Fibroblast of mammary gland (primary cell): ENCODE measurements around the gene PATE2.

Experiments
- DNase-seq: peaks from one replicate; pipeline ENCODE4 v3.0.0-alpha.2; 2010; ENCODE audit warnings: low read depth
- H3K4me3 ChIP-seq: 2 replicates; pipeline ENCODE4 v1.5.1; 2011; ENCODE audit warnings: low read depth, mild to moderate bottlenecking, low read length, moderate library complexity; ENCODE audit not compliant: control insufficient read depth
- CTCF ChIP-seq: conservative IDR thresholded peaks from 2 replicates; pipeline ENCODE4 v1.5.1; 2011; ENCODE audit warnings: low read depth, low read length, inconsistent platforms; ENCODE audit not compliant: control insufficient read depth, insufficient read depth

The PATE2 gene

DNA sequence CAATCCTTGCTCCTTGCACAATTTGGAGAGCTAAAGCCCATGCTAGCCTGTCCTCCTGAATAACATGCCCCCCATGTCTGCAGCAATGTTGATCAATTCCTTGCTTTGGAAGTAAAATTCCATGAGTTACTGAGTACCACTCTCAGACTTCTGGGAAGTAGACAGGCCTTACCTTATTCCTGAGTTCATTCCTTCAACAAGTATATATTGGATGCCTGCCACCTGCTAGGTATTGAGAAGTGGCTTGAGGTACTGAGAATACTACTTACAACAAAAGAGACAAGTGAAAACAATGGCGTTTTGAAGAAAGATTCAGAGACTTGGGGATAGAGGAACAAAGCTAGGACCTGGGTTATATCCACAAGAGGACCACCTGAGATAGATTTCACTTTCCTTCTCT, 12.4 kb downstream of the PATE2 start:
- no peak for TF ChIP-seq CTCF
- no peak overlapping the region for H3K4me3 ChIP-seq
- no peak for DNase-seq

- TF ChIP-seq CTCF = no peak
- no peak overlapping the region for H3K4me3 ChIP-seq
- no peak for DNase-seq
These were observed 15.1 kb downstream of the PATE2 start for GRCh38 chr11:125763483-125763882.

DNA sequence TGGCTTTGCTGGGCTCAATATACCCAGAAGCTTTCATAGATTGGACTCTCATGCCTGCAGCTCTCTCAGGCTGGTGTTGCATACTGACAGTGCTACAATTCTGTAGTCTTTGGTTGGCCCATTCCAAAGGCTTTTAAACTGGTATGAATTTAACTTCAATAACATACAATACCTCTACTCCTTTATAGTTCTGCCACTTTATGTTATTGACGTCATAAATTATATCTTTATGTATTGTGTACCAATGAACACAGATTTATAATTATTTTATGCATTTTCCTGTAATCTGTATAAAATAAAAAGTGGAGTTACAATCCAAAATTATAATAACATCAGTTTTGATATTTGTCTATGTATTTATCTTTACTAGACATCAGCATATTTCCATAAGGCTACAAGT, 16.2 kb downstream of the PATE2 start:
- no peak overlapping the region for H3K4me3 ChIP-seq
- no peak for TF ChIP-seq CTCF
- DNase-seq = no peak

GRCh38 chr11:125756050-125756449, 22.6 kb downstream of the PATE2 start:
- no peak for TF ChIP-seq CTCF
- no peak for DNase-seq
- H3K4me3 ChIP-seq = no peak overlapping the region

- no peak for TF ChIP-seq CTCF
These were observed 28.0 kb downstream of the PATE2 start for GRCh38 chr11:125750629-125751028.

DNA sequence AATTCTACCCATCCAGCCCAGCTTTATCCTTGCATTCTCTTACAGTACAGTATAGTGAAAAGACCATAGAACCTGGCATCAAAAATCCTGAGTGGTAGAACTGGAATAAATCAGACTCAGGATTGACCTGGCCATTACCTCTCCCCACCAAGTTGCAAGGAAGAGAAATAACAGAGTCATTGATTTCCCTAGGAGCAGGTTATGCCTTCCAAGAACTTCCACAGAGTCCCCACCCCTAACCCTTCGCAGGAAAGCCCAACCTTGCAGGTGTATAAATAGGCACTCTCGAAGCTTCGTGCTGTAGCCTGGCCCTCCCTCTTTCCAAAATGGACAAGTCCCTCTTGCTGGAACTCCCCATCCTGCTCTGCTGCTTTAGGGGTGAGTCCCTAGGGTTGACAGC, 32.6 kb downstream of the PATE2 start, which contains the start of gene PATE1:
Gene PATE1, plus strand, starts transcription at position 301 of the 400 bp plus-strand sequence. Its CDS starts 26 bp downstream, at position 327.
- TF ChIP-seq CTCF = no peak
- DNase-seq = no peak
- no peak within 1 kb of the TSS for H3K4me3 ChIP-seq

More at GRCh38 chr11:125750629-125751028, 28.0 kb downstream of the PATE2 start:
- DNase-seq = no peak
- no peak overlapping the region for H3K4me3 ChIP-seq

DNA sequence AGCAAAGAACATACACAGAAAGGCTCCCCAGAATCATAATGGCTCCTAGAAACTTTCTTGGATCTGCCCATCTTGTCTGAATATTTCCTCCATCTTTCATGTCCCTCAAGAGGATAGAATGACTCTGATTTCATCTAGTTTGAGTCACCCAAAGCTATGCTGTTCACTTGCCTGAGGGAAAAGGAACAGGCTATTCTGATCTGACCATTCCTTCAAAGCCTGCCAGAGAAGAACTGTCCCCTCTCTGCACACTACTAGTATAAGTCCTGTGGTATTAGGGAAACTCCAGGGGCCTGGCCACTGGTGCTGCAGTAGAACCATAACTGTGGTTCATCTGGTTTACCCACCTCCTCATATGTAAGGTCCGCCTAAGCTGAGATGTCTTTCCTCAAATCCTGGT, 34.9 kb downstream of the PATE2 start:
- no peak for TF ChIP-seq CTCF
- no peak overlapping the region for H3K4me3 ChIP-seq
- no peak for DNase-seq
